GM12801 (cell line): ENCODE measurements around the gene SLC49A3.

ENCODE experiments used
- TF ChIP-seq, protein P1 (sequence below): IDR thresholded peaks from one replicate; pipeline ENCODE4 v1.5.1; 2011; ENCODE audit warnings: control low read depth; ENCODE audit not compliant: insufficient read length; ENCODE audit errors: extremely low read depth

The SLC49A3 gene

DNA sequence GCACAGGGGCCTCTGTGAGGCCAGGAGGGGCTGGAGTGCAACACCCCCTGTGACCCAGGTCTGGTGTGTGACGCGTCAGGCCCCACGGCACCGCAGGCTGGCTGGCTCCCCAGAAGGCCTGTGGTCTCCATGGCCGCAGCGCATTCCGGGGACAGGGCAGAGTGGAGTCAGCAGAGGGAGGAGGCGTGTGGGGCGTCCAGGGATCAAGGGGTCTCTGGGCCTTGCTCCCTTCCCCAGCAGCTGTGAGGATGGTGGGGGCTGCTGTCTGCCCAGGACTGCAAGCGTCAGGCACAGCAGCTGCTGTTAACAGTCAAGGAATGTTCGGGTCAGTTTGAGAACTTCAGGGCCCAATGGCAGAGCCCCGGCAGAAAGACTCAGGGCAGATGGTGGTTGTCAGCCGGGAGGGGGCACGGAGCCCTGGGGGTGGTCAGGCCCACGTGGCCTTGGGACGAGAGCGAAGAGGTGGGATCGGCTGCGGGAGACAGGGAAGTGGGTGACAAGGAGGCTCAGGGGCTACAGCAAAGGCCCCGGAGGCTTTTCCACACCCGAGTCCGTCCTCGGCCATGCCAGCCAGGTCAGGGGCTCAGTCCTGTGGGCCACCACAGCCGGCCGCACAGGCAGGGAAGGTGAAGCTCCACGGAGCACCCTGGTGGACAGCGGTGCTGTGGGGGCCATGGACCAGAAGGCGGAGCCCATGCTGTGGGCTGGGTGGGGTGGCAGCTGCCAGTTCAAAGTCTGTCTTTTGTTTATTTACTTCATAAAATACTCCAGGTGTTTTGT lies 35.0 kb upstream of the SLC49A3 start:
- TF ChIP-seq, protein P1, sequence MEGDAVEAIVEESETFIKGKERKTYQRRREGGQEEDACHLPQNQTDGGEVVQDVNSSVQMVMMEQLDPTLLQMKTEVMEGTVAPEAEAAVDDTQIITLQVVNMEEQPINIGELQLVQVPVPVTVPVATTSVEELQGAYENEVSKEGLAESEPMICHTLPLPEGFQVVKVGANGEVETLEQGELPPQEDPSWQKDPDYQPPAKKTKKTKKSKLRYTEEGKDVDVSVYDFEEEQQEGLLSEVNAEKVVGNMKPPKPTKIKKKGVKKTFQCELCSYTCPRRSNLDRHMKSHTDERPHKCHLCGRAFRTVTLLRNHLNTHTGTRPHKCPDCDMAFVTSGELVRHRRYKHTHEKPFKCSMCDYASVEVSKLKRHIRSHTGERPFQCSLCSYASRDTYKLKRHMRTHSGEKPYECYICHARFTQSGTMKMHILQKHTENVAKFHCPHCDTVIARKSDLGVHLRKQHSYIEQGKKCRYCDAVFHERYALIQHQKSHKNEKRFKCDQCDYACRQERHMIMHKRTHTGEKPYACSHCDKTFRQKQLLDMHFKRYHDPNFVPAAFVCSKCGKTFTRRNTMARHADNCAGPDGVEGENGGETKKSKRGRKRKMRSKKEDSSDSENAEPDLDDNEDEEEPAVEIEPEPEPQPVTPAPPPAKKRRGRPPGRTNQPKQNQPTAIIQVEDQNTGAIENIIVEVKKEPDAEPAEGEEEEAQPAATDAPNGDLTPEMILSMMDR: no peak

DNA sequence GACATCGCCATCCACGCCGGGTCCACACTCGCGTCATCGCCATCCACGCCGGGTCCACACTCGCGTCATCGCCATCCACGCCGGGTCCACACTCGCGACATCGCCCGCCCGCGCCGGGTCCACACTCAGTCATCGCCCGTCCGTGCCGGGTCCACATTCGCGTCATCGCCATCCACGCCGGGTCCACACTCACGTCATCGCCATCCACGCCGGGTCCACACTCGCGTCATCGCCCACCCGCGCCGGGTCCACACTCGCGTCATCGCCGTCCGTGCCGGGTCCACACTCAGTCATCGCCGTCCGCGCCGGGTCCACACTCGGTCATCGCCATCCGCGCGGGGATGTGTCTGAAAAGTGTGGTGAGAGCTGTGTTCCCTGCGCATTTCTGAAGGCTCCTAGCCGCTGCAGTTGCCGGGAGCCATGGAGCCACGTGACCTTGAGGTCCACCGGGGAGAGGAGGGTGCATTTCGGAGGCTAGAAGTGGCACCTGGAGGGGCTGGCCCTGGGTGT lies 34.0 kb upstream of the SLC49A3 start:
- TF ChIP-seq, protein P1: no peak

DNA sequence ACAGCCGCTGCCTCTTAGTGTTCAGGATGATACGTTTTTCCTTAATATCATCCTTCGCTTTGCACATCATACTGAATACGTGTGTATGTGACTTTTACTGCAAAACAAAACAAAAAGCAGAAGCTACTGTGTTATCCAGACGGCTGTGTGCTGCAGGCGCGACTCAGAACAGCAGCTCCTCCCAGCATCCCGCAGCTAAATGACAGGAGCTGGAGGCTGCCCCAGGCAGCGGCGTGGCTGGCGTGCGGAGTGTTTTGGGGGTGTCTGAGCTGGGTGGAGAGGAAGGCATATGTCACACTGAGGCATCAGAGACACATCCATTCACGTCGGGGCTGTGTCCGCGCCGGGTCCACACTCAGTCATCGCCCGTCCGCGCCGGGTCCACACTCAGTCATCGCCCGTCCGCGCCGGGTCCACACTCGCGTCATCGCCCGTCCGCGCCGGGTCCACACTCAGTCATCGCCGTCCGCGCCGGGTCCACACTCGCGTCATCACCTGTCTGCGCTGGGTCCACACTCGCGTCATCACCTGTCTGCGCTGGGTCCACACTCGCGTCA lies 33.3 kb upstream of the SLC49A3 start:
- TF ChIP-seq, protein P1: no peak

DNA sequence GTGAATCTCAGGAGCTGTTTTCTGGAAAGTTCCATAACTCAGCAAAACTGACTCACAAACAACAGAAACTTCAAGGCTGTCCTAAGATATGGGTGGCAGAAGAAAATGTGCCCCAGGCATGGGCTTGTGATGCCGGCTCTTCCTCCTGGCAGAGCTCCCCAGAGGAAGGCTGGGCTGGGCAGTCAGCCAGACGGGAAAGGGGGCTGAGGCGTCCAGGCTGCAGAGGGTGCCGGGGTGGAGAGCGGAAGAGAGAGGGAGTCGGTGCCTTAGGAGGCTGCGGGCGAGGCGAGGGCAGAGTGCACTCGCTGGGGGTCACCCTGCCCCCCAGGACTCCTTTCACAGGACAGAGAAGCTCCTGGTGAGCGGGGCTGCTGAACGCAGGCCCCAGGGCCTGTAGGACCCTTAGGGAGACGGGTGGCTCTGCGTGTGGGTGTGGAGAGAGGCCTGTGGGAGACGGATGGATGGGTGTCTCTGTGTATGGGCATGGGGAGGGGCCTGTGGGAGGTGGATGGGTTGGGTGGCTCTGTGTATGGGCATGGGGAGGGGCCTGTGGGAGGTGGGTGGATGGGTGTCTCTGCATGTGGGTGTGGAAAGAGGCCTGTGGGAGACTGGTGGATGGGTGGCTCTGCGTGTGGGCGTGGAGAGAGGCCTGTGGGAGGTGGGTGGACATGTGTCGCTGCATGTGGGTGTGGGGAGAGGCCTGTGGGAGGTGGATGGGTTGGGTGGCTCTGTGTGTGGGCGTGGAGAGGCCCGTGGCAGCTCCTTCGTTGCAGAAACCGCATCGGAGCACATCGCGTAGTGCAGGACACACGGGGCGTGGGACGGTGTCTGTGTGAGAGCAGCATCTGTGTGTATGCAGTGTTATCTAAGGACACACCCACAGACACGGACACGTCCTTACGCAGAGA lies 32.6 kb upstream of the SLC49A3 start:
- TF ChIP-seq, protein P1: no peak

DNA sequence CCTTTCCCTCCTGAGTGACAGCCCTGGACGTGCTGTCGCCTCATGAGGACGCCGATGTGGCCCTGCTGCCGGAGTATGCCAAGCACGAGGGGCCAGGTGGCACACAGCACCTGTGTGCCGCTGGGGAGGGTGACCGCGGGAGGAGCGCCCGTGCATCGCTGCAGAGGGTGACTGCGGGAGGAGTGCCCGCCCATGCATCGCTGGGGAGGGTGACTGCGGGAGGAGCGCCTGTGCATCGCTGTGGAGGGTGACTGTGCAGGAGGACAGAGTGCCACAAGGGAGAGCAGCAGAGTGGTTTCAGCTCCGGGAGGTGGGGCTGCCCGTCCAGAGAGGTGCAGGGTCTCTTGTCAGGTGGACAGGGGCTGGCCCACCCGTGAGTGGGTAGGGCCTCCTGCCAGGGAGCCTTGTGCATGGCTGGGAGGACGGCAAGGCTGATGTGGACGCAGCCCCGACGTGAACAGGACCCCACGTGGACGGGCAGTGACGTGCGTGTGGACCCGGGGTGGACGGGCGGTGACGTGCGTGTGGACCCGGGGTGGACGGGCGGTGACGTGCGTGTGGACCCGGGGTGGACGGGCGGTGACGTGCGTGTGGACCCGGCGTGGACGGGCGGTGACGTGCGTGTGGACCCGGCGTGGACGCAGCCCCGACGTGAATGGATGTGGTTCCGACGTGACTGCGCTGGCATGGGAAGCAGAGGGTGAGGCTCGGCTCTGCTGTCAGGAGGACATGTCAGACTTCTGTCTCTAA lies 31.3 kb upstream of the SLC49A3 start:
- TF ChIP-seq, protein P1: no peak

DNA sequence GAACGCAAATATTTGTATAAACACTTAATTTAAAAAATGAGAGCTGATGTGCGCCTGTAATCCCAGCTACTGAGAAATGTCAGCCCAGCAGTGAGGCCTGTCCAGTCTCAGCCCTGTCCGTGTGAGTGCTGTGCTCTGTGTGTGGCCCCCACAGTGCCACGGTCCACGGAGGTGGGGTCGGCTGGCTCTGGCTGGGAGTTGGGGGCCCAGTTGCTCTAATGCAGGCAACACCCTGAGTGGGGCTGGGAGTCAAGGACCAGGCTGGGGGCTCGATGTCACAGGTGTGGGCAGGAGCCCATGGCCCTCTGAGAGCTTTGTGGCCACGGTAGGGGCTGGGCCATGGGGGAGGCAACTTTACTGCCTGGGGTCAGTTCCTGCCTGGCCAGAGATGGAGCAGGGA lies 29.5 kb upstream of the SLC49A3 start:
- TF ChIP-seq, protein P1: no peak
